ENCODE measurements around the gene SPP2. TPM values are rescaled to one million over a fixed set of nuclear protein-coding genes. Genes with fewer than 3 reads are reported as not detected.

Gene SPP2, protein sequence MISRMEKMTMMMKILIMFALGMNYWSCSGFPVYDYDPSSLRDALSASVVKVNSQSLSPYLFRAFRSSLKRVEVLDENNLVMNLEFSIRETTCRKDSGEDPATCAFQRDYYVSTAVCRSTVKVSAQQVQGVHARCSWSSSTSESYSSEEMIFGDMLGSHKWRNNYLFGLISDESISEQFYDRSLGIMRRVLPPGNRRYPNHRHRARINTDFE
- not detected in 2 replicates for total RNA-seq

GRCh38 chr2:234050455-234051135 is at the start of gene SPP2:
Gene SPP2, plus strand, starts transcription at chr2:234050702. Its CDS starts 85 bp downstream, at chr2:234050787.
- DNase-seq (ENCODE audit: low read depth) = no peak
- no peak for TF ChIP-seq CTCF (conservative IDR thresholded peaks at IDR 0.05; ENCODE audit: low read depth, low read length)
- H3K4me3 ChIP-seq (ENCODE audit: low read depth, low read length) = no peak within 1 kb of the TSS

DNA sequence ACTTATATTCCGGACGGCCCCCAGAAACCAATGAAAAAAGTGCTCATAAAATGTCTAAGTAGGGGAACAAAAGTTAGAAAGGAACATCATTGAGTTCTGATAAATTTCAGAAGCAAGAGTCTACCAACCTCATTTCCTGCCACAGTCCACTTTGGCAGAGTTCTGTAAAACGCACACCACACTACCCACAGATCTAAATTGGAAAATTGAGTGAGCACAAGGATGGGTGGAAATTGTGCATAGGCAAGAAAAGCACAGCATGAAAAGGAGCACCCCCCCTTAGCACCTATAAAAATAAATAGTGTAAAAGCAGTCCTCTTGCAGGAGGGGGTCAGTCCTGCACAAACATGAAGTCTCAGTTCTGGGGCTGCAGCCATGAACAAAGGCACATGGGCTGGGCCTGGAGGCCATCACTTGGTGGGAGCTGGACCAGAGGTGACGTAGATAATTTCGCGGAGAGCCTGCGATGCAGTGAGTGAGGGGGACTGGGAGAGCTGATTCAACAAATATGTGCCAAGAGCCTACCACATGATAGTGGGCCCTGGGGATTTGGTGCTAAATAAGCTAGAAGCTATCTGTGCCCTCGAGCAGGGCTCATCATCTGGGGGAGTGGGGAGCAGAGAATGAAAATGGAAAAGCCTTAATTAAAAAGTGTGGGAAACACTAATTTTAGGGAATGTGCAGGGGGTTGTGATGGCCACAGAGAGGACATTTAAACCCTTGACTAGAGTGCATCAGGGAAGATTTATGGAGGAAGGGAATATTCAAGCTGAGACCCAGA is 48.9 kb upstream of the SPP2 start:
- no peak for DNase-seq (ENCODE audit: low read depth)
- TF ChIP-seq CTCF (conservative IDR thresholded peaks at IDR 0.05; ENCODE audit: low read depth, low read length) = no peak
- no peak overlapping the region for H3K4me3 ChIP-seq (ENCODE audit: low read depth, low read length)

GRCh38 chr2:234002281-234002680 is 48.2 kb upstream of the SPP2 start:
- TF ChIP-seq CTCF (conservative IDR thresholded peaks at IDR 0.05; ENCODE audit: low read depth, low read length) = no peak
- H3K4me3 ChIP-seq (ENCODE audit: low read depth, low read length) = no peak overlapping the region
- no peak for DNase-seq (ENCODE audit: low read depth)

GRCh38 chr2:234003972-234004617 is 46.4 kb upstream of the SPP2 start:
- TF ChIP-seq CTCF (conservative IDR thresholded peaks at IDR 0.05; ENCODE audit: low read depth, low read length) = no peak
- no peak overlapping the region for H3K4me3 ChIP-seq (ENCODE audit: low read depth, low read length)
- DNase-seq (ENCODE audit: low read depth) = peak; percentile 35

GRCh38 chr2:234005126-234005525 is 45.4 kb upstream of the SPP2 start:
- DNase-seq (ENCODE audit: low read depth) = no peak
- no peak overlapping the region for H3K4me3 ChIP-seq (ENCODE audit: low read depth, low read length)
- TF ChIP-seq CTCF (conservative IDR thresholded peaks at IDR 0.05; ENCODE audit: low read depth, low read length) = no peak

DNA sequence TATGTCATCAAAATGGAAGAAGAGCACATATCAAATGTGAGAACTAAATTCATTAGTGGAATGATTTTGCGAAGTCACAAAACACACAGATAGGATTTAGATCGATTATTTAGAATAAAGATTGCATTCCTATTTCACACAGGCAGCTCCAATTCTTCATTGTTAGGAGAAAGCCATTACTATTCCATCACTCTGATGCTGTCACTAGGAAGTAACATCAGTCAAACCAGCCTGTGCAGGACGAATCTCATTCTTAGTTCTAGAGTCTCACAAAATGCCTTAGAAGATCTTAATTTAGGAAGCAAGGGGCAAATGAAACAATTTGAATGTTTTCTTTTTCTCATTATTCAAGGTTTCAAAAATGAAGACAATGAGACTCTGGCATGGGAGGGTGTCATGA is 44.0 kb upstream of the SPP2 start:
- no peak overlapping the region for H3K4me3 ChIP-seq (ENCODE audit: low read depth, low read length)
- no peak for DNase-seq (ENCODE audit: low read depth)
- no peak for TF ChIP-seq CTCF (conservative IDR thresholded peaks at IDR 0.05; ENCODE audit: low read depth, low read length)
